GM19395 (cell line): ENCODE results near the gene MATCAP1.

Source experiments
- ATAC-seq: cut with Tn5 transposase; IDR thresholded peaks from one replicate; pipeline ENCODE4 v1.9.1; 2021; ENCODE audit warnings: mild to moderate bottlenecking, moderate library complexity; ENCODE audit not compliant: unreplicated experiment

MATCAP1 gene

DNA sequence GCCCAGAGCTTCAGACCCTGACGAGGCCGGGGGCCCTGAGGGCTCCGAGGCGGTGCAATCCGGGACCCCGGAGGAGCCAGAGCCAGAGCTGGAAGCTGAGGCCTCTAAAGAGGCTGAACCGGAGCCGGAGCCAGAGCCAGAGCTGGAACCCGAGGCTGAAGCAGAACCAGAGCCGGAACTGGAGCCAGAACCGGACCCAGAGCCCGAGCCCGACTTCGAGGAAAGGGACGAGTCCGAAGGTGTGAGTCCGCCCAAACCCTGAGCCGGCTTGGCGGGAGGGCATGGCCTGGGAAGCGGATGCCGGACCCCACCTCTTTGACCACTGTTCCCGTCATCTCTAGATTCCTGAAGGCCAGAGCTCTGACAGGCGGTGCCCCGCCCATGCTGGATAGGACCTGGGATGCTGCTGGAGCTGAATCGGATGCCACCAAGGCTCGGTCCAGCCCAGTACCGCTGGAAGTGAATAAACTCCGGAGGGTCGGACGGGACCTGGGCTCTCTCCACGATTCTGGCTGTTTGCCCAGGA is 9.0 kb downstream of the MATCAP1 start:
- ATAC-seq, result no peak

DNA sequence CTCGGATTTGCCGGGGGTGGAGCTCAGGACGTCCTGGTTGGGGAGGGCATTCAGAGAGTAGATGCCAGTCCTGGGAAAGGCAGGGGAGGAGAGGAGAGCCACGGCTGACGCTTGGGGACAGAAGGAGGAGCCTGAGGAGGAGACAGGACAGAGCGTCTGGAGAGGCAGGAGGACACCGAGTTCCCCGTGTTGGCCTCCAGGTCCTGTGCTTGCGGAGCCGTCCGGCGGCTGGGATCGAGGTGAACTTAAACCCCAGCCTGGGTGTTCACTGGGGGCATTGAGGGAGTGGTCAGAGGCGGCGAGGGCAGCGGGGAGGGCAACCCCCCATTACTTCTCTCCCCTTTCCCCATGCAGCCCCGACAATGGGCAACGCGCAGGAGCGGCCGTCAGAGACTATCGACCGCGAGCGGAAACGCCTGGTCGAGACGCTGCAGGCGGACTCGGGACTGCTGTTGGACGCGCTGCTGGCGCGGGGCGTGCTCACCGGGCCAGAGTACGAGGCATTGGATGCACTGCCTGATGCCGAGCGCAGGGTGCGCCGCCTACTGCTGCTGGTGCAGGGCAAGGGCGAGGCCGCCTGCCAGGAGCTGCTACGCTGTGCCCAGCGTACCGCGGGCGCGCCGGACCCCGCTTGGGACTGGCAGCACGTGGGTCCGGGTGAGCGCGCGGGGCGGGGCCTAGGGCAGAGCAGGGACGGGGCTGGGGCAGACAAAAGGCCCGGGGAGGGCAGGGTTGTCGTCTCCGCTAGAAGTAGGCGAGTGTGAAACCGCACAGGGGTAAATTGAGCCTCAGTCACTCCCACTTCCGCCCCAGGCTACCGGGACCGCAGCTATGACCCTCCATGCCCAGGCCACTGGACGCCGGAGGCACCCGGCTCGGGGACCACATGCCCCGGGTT is 9.7 kb downstream of the MATCAP1 start:
- peak; percentile 42 for ATAC-seq

DNA sequence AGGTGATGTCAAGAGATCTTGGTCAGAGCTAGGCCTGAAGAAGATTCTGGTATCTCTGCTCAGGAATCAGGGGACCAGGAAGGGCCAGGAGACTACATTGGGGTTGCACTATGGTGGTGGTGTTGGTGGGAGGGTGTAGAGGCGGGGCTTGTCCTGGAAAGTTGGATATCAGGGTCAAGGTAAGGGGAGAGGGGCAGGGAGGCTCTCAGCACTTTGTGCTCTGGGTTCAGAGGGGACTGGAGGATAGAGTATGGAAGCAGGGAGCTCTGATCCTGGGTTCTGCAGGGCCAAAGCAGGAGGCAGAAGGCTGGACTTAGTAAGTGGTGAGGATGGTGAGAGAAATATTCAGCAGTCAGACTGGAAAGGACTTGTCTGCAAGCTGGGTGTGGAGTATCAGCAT is 10.4 kb downstream of the MATCAP1 start:
- ATAC-seq, result no peak

DNA sequence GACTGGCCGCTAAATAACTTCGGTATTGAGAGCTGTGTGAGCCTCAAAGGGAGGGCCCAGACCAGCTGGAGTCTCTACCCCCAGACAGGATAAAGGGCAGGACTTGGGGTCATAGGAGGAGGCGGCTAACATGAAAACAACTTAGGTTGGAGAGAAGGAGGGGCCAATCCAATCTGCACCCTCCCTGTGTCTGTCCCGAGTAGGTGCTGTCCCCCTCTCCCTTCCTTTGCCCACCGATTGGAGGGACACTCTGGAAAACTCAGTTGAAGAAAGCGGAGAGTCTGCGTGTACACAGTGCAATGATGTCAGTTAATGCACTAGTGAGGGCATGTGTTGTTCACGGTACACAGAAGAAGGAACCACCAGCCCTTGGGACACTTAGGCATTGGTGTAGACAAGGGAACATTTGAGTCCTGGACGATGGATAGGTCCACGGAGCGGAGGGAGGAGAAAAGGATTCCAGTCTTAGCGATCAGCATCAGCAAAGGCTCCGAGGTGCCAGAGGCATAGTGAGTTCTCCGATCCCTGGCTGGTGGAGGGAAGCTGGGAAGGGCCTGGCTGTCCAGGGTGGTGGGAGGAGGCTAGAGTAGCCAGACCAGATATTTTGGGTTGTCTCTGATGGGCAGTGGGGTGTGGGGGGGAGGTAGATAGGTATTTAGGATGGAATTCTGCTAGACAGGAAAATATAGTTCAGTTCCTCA is 12.7 kb downstream of the MATCAP1 start:
- ATAC-seq, result no peak

DNA sequence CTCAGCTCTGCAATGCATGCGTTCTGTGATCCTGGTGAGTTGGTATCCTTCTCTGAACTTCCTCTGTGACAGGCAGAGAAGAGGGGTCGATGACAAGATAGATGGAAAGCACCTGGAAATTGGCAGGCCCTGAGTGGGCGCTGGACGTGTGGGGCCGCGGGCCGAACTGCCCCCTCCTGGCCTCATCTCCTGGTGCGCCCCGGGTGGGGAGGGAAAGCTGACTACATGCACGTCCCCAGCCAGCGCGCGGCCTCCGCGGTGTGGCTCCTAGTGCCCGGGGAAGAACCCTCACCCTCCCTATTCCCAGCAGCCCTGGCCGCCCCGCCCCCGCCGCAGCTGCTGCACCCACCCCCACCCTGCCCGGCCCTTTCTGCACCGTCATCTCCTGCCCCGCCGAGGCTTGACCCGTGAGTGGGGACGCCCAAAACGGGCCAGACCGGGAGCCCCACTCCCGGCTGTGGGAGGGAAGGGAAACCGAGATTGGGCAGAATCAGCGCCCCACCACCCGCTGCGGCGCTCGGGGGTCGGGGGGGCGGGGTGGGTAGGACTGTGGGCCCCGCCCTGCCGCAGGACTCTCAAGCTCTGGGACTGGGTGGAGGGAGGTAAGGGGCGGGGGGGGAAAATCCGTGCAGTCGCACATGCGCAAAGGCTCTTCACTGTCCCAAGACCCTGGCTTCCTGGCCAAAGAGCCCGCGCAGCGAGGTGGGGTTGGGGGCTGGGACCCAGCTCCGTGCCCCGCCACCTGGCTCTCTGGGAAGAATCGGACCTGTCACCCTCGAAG is 13.4 kb downstream of the MATCAP1 start, which contains the start of gene NOL3:
TSS of gene NOL3 (plus strand) at position 371 of the 781 bp plus-strand sequence.
- ATAC-seq, result peak; percentile 36

DNA sequence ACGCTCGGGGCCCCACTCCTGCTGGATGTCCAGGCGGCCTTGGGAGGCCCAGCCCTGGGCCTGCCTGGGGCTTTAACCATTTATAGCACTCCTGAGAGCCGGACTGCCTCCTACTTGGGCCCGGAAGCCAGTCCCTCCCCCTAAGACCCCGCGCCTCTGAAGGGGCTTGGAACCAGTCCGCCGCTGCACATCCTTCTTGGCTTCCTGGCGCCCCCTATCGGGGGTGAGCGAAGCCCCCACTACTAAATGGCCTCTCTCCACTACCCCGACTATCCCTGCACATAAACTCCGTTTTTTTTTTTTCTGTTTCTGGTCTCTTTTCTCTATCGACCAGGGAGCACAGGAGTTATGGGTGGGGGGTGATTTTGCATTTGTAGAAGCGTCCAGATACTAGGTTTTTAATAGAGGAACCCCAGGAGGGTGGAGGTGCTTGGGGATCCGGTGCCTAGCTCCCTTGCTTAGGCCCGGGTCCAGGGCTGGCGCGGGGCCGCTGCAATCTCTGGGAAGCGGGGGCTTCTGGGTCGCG is 14.1 kb downstream of the MATCAP1 start:
- no peak for ATAC-seq

DNA sequence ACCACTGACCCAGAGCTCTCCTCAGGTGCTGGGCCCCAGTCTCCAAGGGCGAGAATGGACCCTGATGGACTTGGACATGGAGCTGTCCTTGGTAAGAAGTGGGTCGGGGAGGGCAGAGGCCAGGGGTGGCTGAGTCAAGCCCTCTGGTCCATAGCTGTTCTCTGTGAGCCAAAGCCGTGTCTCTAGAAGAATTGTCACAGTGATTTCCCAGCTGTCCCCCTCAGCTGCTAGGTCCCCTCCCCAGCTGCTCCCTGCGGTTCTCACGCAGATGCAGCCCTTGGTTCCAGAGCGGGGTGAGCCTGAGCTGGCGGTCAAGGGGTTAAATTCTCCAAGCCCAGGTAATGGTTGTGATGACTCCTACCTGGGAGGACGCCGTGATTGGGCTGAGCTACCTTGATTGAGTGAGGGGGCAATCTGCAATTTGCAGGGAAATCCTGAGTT is 14.7 kb downstream of the MATCAP1 start:
- no peak for ATAC-seq

DNA sequence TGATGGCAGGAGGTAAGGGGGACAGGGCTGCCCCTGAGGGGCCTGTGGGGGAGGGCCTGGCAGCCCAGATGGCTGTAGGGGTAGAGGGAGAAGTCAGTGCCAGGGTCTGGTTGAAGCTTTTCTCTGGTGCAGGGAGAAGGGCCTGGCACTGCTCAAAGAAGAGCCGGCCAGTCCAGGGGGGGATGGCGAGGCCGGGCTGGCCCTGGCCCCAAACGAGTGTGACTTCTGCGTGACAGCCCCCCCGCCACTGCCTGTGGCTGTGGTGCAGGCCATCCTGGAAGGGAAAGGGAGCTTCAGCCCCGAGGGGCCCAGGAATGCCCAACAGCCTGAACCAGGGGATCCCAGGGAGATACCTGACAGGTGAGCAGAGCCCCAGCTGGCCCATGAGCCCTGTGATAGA is 16.2 kb downstream of the MATCAP1 start:
- no peak for ATAC-seq

DNA sequence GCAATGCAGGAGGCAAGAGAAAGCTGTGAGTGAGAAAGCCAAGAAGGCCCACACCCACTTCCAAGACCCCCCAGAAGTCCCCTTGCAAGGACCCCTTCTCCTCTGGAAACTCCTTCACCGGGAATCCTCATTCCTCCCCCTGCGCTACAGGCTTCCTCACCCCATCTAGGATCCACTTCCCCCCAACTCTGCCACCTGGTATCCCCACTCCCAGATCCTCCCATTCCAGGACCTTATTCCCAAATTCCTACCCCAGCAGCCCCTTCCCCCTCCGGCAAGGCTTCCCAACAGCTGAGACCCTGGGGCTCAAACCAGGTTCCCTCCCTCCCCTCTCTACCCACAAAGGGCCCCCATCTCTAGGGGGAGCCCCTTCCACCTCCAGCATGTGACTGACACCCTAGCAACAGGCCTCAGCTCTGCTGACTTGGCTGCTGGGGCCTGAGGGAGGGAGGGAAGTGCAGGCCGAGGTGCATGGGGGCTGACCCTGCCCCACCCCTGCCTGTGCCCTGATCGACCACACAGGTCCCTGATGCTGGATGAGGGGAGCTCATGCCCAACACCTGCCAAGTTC is 17.1 kb downstream of the MATCAP1 start:
- no peak for ATAC-seq

DNA sequence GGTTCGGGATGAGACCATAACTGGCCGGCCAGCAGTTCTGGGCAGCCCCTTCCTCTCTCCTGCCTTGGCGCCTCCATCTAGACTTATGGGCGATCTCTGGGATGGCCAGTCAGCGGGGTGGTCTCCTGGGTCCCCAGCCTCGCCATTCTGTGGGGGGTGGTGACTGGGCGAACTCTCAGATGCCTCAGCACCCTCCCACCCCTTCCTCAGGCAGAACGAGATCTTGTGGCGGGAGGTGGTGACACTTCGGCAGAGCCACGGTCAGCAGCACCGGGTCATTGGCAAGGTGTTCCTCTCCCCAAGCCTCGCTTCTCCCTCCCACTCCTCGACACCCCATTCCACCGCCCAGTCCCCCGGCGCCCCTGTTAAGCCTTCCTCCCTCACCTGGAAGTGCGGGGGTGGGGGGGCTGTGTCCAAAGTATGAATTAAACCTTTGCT is 17.6 kb downstream of the MATCAP1 start:
- no peak for ATAC-seq

DNA sequence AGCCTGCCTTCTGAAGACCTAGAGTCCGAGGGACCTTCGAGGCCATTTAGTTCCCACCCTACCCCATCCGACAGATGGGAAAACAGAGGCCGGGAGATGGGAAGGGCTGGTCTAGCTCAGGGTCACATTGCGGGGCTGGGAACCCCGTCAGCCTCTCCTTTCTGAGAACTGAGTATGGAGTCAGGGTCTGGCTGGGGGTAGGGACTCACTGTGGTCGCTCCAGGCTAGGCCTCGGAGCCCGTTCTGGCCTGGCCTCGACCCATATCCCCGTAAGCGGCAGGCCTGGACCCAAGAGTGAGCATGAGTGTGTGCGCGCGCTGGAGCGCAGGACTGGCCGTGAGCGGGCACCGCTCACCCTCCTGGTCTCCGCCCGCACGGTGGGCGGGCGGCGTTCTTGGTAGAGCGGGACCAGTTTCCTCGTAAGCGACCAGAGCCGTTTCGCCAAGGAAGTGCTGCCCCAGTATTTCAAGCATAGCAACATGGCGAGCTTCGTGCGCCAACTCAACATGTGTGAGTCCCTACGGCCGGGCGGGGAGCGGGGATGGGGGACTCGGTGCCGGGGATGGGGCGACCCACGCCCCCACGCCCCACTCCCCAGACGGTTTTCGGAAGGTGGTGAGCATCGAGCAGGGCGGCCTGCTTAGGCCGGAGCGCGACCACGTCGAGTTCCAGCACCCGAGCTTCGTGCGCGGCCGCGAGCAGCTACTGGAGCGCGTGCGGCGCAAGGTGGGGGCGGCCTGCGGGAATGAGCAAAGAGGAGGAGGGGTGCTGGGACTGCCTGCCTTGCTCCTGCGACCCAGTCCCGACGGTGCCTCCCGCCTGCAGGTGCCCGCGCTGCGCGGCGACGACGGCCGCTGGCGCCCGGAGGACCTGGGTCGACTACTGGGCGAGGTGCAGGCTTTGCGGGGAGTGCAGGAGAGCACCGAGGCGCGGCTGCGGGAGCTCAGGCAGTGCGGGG is 18.4 kb downstream of the MATCAP1 start:
- no peak for ATAC-seq

DNA sequence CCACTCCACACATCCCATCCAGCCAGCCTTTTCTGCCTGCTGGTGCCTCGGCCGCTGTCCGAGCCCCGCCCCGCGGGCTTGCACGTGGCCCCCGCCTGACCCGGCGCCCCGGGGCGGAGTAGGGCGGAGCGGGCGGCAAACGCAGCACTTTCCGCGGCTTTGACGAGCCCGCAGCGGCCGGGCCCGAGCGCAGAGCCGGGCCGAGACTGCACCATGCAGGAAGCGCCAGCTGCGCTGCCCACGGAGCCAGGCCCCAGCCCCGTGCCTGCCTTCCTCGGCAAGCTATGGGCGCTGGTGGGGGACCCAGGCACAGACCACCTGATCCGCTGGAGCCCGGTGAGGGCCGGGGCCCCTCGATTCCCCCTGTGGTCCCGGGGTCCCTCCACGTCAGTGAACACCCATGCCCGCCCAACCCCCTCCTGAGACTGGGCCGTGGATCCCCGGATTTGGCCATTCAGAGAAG is 19.1 kb downstream of the MATCAP1 start, which contains the start of gene HSF4:
TSS of gene HSF4 (plus strand) at position 147 of the 463 bp plus-strand sequence. CDS start at position 214, 67 bp downstream.
- ATAC-seq, result no peak

DNA sequence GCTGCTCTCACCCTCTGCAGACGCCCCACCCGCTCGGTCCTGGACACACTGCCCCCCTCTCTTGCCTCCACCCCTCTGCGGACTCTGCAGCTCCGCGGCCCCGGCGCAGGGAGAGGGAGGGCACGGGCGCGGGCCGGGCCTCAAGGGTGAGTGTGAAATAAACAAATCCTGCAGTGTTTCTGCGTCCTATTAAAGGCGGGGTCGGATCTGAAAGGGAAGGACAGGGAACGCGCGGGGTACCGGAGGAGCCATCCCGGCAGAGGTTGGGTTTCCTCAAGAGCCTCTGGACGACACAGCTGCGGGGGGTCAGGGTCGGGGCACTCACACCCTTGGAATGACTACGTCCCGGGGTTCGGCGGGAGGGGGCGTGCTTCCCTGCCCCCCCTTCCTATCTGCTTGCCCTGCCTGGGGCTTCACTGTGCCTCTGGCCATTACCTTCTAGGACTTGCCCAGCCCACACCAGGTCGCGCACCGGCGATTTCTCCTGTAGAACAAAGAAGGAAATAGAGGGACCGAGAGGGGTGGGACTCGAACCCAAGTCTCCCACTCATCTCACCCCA is 19.7 kb downstream of the MATCAP1 start:
- no peak for ATAC-seq

DNA sequence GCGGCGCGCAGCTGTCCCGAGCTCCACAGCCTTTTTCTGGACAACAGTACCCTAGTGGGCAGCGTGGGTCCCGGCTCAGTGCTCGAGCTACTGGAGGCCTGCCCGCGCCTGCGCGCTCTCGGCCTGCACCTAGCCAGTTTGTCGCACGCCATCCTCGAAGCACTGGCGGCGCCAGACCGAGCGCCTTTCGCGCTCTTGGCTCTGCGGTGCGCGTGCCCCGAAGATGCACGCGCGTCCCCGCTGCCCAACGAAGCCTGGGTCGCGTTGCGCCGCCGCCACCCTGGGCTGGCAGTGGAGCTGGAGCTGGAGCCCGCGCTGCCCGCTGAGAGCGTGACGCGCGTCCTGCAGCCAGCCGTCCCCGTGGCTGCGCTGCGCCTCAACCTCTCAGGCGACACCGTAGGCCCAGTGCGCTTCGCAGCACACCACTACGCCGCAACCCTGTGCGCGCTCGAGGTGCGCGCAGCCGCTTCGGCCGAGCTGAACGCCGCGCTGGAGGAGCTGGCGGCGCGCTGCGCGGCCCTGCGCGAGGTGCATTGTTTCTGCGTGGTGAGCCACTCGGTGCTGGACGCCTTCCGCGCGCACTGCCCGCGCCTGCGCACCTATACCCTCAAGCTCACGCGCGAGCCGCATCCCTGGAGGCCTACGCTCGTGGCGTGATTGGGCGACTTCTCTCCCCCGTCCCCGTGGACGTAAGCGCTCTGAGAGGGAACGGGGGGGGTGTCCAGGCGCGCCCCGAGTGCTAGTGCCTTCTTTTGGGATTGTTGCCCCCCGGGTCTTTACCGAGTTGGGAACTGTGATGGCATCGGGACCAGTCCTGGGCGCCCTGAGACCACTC is 20.4 kb downstream of the MATCAP1 start:
- ATAC-seq, result no peak

DNA sequence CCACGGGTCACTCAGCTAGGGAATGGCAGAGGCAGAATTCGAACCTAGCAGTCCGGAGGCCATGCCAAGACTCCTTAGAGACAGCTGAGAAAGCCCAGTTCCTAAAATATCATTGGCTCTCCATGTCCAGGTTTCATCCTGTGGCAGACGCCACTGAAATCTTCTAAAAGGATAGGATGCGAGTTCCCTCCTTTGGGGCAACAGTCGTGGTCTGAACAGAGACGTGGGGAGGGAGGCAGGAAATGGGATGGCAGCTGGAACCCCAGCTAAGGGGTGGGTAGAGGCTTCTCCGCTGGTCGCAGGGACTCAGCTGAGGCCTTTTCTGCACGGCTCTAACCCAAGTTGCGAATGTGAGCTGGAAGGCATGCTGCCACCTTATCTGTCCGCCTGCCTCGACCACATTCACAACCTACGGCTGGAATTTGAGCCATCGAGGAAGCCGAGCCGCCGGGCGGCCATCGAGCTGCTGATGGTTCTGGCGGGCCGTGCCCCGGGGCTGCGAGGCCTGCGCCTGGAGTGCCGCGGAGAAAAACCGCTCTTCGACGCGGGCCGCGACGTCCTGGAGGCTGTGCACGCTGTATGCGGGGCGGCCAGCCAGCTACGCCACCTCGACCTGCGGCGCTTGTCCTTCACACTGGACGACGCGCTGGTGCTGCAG is 21.1 kb downstream of the MATCAP1 start:
- ATAC-seq, result no peak

DNA sequence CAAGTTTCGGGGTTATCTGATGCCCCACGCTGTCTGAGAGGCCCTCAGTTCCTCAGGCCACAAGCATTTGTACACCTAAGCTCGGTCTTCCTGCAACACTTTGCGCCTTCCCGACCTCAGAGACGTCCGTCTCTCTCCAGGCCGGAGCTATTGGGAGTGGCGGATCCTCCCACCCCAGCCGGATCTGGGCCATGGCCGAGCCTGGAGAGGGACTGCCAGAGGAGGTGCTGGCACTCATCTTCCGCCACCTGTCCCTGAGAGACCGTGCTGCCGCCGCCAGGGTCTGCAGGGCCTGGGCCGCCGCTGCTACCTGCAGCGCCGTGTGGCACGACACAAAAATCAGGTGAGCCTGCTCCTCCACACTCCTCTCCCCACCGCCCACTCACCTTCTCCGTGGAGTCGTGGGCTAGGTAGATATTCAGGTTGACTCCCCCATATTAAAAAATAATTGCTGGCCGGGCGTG is 22.1 kb downstream of the MATCAP1 start:
- no peak for ATAC-seq
